Breast epithelium (tissue), 4 donors: ENCODE measurements around the gene KCNJ3. TPM values are rescaled to one million over a fixed set of nuclear protein-coding genes. Genes with fewer than 3 reads are reported as not detected.

Source experiments
- DNase-seq, 2 donors: peaks; one replicate each; pipeline ENCODE4 v3.0.0-alpha.2; 2019; ENCODE audit warnings: low spot score in 2 of 2
- H3K27ac ChIP-seq, 2 donors: fragments of 200-600 bp; sonication (generic) in 1 of 2; one replicate each; pipeline ENCODE4 v1.5.1; 2016 to 2019; ENCODE audit warnings: mild to moderate bottlenecking in 1 of 2
- H3K27me3 ChIP-seq, 2 donors: fragments of 200-600 bp; sonication (generic) in 1 of 2; one replicate each; pipeline versions ENCODE4 v1.5.1 to v1.6.0; 2017 to 2019; ENCODE audit warnings: control low read depth in 1 of 2, mild to moderate bottlenecking in 1 of 2
- H3K36me3 ChIP-seq: fragments of 200-600 bp; one replicate; pipeline ENCODE4 v1.5.1; 2019
- H3K4me1 ChIP-seq, 2 donors: fragments of 200-600 bp; sonication (generic); one replicate each; pipeline ENCODE4 v1.5.1; 2016 to 2019; ENCODE audit warnings: control low read depth in 1 of 2
- H3K4me3 ChIP-seq, 3 donors: fragments of 200-600 bp; sonication (generic); 1 replicate in 2 of 3; 2 replicates in 1 of 3; pipeline ENCODE4 v1.5.1; 2016 to 2019; ENCODE audit warnings: mild to moderate bottlenecking in 3 of 3, moderate library complexity in 2 of 3
- H3K9me3 ChIP-seq, 2 donors: fragments of 200-600 bp; sonication (generic) in 1 of 2; one replicate each; pipeline ENCODE4 v1.5.1; 2016 to 2019; ENCODE audit warnings: control low read depth in 1 of 2
- CTCF ChIP-seq, 3 donors: fragments of 450-650 bp; IDR thresholded peaks; one replicate each; pipeline ENCODE4 v1.5.1; 2016 to 2017; ENCODE audit warnings: antibody characterized with exemption in 3 of 3, mild to moderate bottlenecking in 3 of 3, moderate library complexity in 3 of 3
- POLR2A ChIP-seq: fragments of 450-650 bp; IDR thresholded peaks from one replicate; pipeline ENCODE4 v1.6.1; 2016; ENCODE audit warnings: antibody characterized with exemption, mild to moderate bottlenecking, moderate library complexity
- POLR2AphosphoS5 ChIP-seq, 3 donors: sonication (generic); formaldehyde crosslinking; IDR thresholded peaks; one replicate each; pipeline ENCODE4 v1.6.1; 2017; ENCODE audit warnings: antibody characterized with exemption in 3 of 3
- intact Hi-C: fragments of 100-400 bp; cut with DNase I; formaldehyde crosslinking; loops from one replicate; pipeline ENCODE4 v1.15.1; 2023; ENCODE audit warnings: low total_unique reads
- total RNA-seq, 3 donors: library from RNA; depleted of rRNA; stranded (reverse); fragments of >200 nt; gene quantifications; one replicate each; pipeline ENCODE4 v1.1.0, GENCODE V29; 2016

KCNJ3 gene
- total RNA-seq, 3 donors from 2014 or later, result under 0.01 to 1.6 (median under 0.01) TPM

GRCh38 chr2:154692927-154693326 is 5.6 kb upstream of the KCNJ3 start:
- H3K27me3 ChIP-seq, result peaks cover 0 to 9% of the 10 kb centered on the region in 2 donors
- H3K4me3 ChIP-seq, result no peak overlapping the region
- H3K9me3 ChIP-seq, result no peaks in the 10 kb centered on the region
- H3K27ac ChIP-seq, result no peak overlapping the region
- intact Hi-C loops, result no loop called here
- DNase-seq, result no peak
- no peaks in the 10 kb centered on the region for H3K36me3 ChIP-seq
- H3K4me1 ChIP-seq, result no peaks in the 10 kb centered on the region
- no peak for TF ChIP-seq POLR2AphosphoS5 (IDR thresholded peaks at IDR 0.05)
- no peak for TF ChIP-seq POLR2A
- no peak for TF ChIP-seq CTCF (IDR thresholded peaks at IDR 0.05)

GRCh38 chr2:154693741-154694340 is 4.7 kb upstream of the KCNJ3 start:
- intact Hi-C loops, result no loop called here
- no peaks in the 10 kb centered on the region for H3K4me1 ChIP-seq
- no peak for DNase-seq
- H3K4me3 ChIP-seq, result no peak overlapping the region
- no peaks in the 10 kb centered on the region for H3K9me3 ChIP-seq
- TF ChIP-seq CTCF (IDR thresholded peaks at IDR 0.05) (no peak), POLR2AphosphoS5 (IDR thresholded peaks at IDR 0.05) (no peak), POLR2A (no peak)
- H3K36me3 ChIP-seq, result no peaks in the 10 kb centered on the region
- H3K27ac ChIP-seq, result no peak overlapping the region
- H3K27me3 ChIP-seq, result peaks cover 0 to 18% of the 10 kb centered on the region in 2 donors

- Histone ChIP-seq H3K9me3 (no peaks in the 10 kb centered on the region), H3K27ac (no peak overlapping the region), H3K36me3 (no peaks in the 10 kb centered on the region), H3K27me3 (peaks cover 0 to 27% of the 10 kb centered on the region in 2 donors), H3K4me1 (no peaks in the 10 kb centered on the region), H3K4me3 (no peak overlapping the region)
- DNase-seq, result no peak
- TF ChIP-seq POLR2AphosphoS5 (IDR thresholded peaks at IDR 0.05), result no peak
- TF ChIP-seq CTCF (IDR thresholded peaks at IDR 0.05), result no peak
- TF ChIP-seq POLR2A, result no peak
- intact Hi-C loops, result no loop called here
Measured at GRCh38 chr2:154694881-154695280, 3.6 kb upstream of the KCNJ3 start.

GRCh38 chr2:154696369-154696768 is 2.1 kb upstream of the KCNJ3 start:
- no peaks in the 10 kb centered on the region for H3K36me3 ChIP-seq
- TF ChIP-seq CTCF (IDR thresholded peaks at IDR 0.05) (no peak), POLR2AphosphoS5 (IDR thresholded peaks at IDR 0.05) (no peak), POLR2A (no peak)
- H3K9me3 ChIP-seq, result no peaks in the 10 kb centered on the region
- intact Hi-C loops, result no loop called here
- H3K27me3 ChIP-seq, result peaks cover 0 to 27% of the 10 kb centered on the region in 2 donors
- no peak overlapping the region for H3K4me3 ChIP-seq
- no peak for DNase-seq
- no peak overlapping the region for H3K27ac ChIP-seq
- no peaks in the 10 kb centered on the region for H3K4me1 ChIP-seq

GRCh38 chr2:154696810-154697417 is 1.6 kb upstream of the KCNJ3 start:
- no peak overlapping the region for H3K27ac ChIP-seq
- TF ChIP-seq POLR2AphosphoS5 (IDR thresholded peaks at IDR 0.05) (no peak), POLR2A (no peak), CTCF (IDR thresholded peaks at IDR 0.05) (no peak)
- intact Hi-C loops, result no loop called here
- H3K36me3 ChIP-seq, result no peaks in the 10 kb centered on the region
- H3K4me1 ChIP-seq, result no peaks in the 10 kb centered on the region
- H3K4me3 ChIP-seq, result peak overlapping the region; percentile 33 to 69 (median 51)
- no peak for DNase-seq
- H3K9me3 ChIP-seq, result no peaks in the 10 kb centered on the region
- peaks cover 0 to 27% of the 10 kb centered on the region in 2 donors for H3K27me3 ChIP-seq
